ENCODE measurements around the gene LHPP. TPM values are rescaled to one million over a fixed set of nuclear protein-coding genes. Genes with fewer than 3 reads are reported as not detected.
A peak's percentile ranks its signal among the peaks of the same experiment; 100 is the strongest.

LHPP gene
- total and polyA plus RNA-seq, 9 donors: 4.3 to 19.9 (median 12.6) TPM

- TF ChIP-seq EP300 (IDR thresholded peaks at IDR 0.05): no peak
- no peak for TF ChIP-seq CTCF (IDR thresholded peaks at IDR 0.05)
- no peak for TF ChIP-seq POLR2A (IDR thresholded peaks at IDR 0.05)
- Histone ChIP-seq H3K4me1 (ENCODE audit: insufficient read depth) (no peaks in the 10 kb centered on the region), H3K9me3 (no peaks in the 10 kb centered on the region), H3K27me3 (no peaks in the 10 kb centered on the region), H3K36me3 (no peaks in the 10 kb centered on the region), H3K27ac (no peak overlapping the region), H3K4me3 (no peak overlapping the region)
- WGBS, 3 donors: 71 to 85% (median 77%) methylated on average over 8 to 12 of the region's 12 CpGs
- DNase-seq: peak in 2 of 5 donors; percentile 9 to 24
- intact Hi-C loops (cut with DNase I): no loop called here
These were observed 140.5 kb downstream of the LHPP start for GRCh38 chr10:124602121-124602561.

- intact Hi-C loops (cut with DNase I): no loop called here
- Histone ChIP-seq H3K4me1 (ENCODE audit: insufficient read depth) (no peaks in the 10 kb centered on the region), H3K27ac (no peak overlapping the region), H3K27me3 (no peaks in the 10 kb centered on the region), H3K36me3 (no peaks in the 10 kb centered on the region), H3K4me3 (no peak overlapping the region), H3K9me3 (no peaks in the 10 kb centered on the region)
- WGBS, 3 donors: 83 to 89% (median 87%) methylated on average over 11 to 12 of the region's 12 CpGs
- DNase-seq: peak in 2 of 5 donors; percentile 15 to 28
- TF ChIP-seq CTCF (IDR thresholded peaks at IDR 0.05) (no peak), POLR2A (IDR thresholded peaks at IDR 0.05) (no peak), EP300 (IDR thresholded peaks at IDR 0.05) (no peak)
These were observed 141.2 kb downstream of the LHPP start for GRCh38 chr10:124602646-124603365.

- H3K27ac ChIP-seq: no peak overlapping the region
- TF ChIP-seq POLR2A (IDR thresholded peaks at IDR 0.05) (no peak), EP300 (IDR thresholded peaks at IDR 0.05) (no peak), CTCF (IDR thresholded peaks at IDR 0.05) (no peak)
- H3K4me1 ChIP-seq (ENCODE audit: insufficient read depth): no peaks in the 10 kb centered on the region
- no peaks in the 10 kb centered on the region for H3K27me3 ChIP-seq
- no peaks in the 10 kb centered on the region for H3K36me3 ChIP-seq
- intact Hi-C loops (cut with DNase I): no loop called here
- H3K9me3 ChIP-seq: no peaks in the 10 kb centered on the region
- DNase-seq: peak in 2 of 5 donors; percentile 16 to 30
- 84 to 92% (median 91%) methylated on average over 16 to 18 of the region's 18 CpGs for WGBS, 3 donors
- no peak overlapping the region for H3K4me3 ChIP-seq
These were observed 142.0 kb downstream of the LHPP start for GRCh38 chr10:124603376-124604213.

- DNase-seq: peak in 2 of 5 donors; percentile 31 to 36
- Histone ChIP-seq H3K27ac (no peak overlapping the region), H3K36me3 (no peaks in the 10 kb centered on the region), H3K27me3 (no peaks in the 10 kb centered on the region), H3K4me1 (ENCODE audit: insufficient read depth) (no peaks in the 10 kb centered on the region), H3K9me3 (no peaks in the 10 kb centered on the region), H3K4me3 (no peak overlapping the region)
- 78 to 82% (median 82%) methylated on average over 21 to 22 of the region's 22 CpGs for WGBS, 3 donors
- TF ChIP-seq EP300 (IDR thresholded peaks at IDR 0.05) (no peak), CTCF (IDR thresholded peaks at IDR 0.05) (no peak), POLR2A (IDR thresholded peaks at IDR 0.05) (no peak)
- intact Hi-C loops (cut with DNase I): no loop called here
These were observed 142.8 kb downstream of the LHPP start for GRCh38 chr10:124604214-124605000.
